ENCODE results near the gene SDK2.

SDK2 gene

DNA sequence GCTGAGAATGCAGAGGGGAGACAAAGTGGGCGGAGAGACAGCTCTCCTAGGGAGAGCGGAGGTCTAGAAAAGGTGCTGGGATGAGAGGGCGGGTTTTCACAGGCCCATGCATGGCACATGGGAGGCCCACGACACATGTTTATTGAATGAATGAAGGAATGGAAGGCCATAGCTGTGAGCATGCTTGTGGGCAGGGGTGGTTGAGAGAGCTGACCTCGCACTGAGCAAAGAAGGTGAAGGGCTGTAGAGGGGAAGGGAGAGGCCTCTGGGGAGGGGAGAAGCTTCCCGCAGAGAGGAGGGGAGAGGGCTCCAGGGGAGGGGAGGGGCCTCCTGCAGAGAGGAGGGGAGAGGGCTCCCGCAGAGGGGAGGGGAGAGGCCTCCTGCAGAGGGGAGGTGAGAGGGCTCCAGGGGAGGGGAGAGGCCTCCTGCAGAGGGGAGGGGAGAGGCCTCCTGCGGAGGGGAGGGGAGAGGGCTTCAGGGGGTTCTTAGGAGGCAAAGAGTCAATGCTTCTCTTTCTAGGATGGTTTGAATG lies 27.3 kb downstream of the SDK2 start:
- ATAC-seq (replicated peaks): no peak
- DNase-seq: no peak
- Mint-ChIP-seq H3K4me3 (no peak overlapping the region), H3K27me3 (no peaks in the 10 kb centered on the region), H3K4me1 (peaks cover 28 to 57% of the 10 kb centered on the region in 2 donors), H3K27ac (peak overlapping the region; percentile 76), H3K36me3 (peaks cover 6 to 8% of the 10 kb centered on the region in 2 donors), H3K9me3 (peaks cover 0 to 5% of the 10 kb centered on the region in 2 donors)

DNA sequence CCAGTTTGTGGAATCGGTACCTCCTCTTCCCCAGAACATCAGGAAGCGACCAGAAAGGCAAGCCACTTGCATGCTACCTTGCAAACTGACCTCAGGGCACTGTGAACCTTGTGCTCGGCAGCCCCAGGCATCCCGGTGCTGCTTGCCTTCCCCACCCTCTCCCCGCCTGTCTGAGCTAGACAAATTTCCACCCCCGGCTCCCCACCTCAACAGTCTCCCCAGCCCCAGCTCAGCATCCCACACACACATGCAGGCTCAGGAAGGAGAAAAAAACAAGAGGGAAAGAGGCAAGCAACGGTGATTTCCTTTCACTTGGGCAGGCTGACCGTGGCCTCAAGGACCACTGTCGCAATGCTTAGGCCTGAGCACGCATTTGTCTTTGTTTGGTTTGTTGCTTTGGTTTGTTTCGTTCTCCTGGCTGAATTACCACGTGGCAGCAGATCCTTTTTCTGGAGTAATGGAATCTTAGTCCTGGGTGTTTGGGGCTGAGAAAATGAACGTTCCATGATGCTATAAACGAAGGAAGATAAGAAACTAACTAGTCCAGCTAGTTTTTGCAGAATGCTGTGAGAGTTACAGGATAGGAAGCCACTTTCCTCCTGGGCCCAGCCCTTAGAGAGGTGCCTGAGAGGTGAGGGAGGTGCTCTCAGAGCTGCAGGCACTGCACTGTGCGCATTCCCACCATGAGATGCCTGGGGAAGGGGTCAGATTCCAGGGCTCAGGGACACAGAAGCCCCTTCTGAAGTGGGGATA lies 27.9 kb downstream of the SDK2 start:
- DNase-seq: no peak
- peaks cover 6 to 8% of the 10 kb centered on the region in 2 donors for H3K36me3 Mint-ChIP-seq
- ATAC-seq (replicated peaks): no peak
- no peak overlapping the region for H3K4me3 Mint-ChIP-seq
- peak overlapping the region; percentile 76 for H3K27ac Mint-ChIP-seq
- H3K9me3 Mint-ChIP-seq: peaks cover 0 to 5% of the 10 kb centered on the region in 2 donors
- H3K27me3 Mint-ChIP-seq: no peaks in the 10 kb centered on the region
- H3K4me1 Mint-ChIP-seq: peaks cover 33 to 60% of the 10 kb centered on the region in 2 donors

DNA sequence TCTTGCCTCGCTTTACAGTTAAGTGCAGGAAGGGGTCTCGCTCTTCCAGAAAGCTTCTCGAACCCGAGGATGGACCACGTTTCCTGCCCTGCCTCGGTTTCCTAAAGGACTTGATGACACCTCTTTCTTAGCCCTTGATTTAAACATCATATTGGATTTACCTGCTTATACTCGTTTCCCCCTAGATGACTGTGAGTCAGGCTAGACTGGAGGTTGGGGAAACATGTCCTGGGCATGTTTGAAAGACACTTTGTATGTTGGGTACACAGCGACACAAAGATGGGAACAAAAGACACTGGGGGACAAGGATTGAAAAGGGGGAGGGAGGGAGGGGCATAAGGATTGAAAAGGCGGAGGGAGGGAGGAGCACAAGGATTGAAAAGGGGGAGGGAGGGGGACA lies 30.0 kb downstream of the SDK2 start:
- Mint-ChIP-seq H3K27ac (no peak overlapping the region), H3K9me3 (peaks cover 0 to 2% of the 10 kb centered on the region in 2 donors), H3K4me3 (no peak overlapping the region), H3K4me1 (peaks cover 28 to 55% of the 10 kb centered on the region in 2 donors), H3K36me3 (peaks cover 3 to 5% of the 10 kb centered on the region in 2 donors), H3K27me3 (no peaks in the 10 kb centered on the region)
- ATAC-seq (replicated peaks) (no peak), DNase-seq (no peak)

DNA sequence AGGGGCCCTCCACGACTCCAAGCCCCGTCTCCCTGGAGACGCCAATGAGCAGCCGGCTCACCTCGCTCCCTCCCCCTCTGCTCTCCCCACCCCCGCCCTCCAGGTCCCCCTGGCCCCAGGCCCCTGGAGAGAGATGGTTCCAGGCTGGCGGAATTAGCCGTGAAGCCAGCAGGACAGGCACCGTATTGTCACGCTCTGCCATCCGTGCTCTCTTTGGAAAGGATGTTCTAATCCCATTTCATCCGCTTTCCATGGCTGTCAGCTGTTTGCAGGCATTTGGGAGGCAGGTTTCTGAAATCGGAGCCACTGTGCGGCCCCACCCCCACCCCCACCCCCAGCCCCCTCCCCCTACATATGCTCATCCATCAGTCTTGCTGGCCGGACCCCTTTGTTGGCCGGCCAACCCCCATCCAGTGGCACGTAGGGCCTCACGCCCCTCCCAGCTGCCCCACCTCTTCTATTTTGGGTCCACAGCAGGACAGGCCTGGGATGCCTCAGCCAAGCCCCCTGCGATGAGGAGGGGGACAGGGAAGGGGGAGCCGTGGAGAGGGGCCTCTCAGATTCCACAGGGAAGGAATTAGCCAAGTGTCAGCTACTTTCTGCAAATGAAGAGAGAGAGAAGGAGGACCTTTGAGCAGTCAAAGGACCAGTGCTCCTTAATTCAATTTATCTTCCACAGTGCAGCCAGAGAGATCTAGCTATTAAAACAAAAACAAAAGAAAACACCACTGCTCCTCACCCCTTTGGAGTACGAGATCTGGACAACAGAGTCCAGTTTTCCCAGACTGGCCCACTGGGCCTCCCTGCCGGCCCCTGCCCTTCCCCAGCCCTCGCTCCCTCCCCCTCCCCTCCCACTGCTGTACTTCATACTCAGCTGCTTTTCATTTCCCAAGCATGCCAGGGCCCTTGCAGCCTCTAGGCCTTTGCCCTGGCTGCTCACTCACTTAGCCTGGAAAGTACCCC lies 30.7 kb downstream of the SDK2 start:
- Mint-ChIP-seq H3K4me3 (no peak overlapping the region), H3K36me3 (peaks cover 0 to 5% of the 10 kb centered on the region in 2 donors), H3K27me3 (no peaks in the 10 kb centered on the region), H3K9me3 (no peaks in the 10 kb centered on the region), H3K4me1 (peaks cover 32 to 59% of the 10 kb centered on the region in 2 donors), H3K27ac (no peak overlapping the region)
- ATAC-seq (replicated peaks) (no peak), DNase-seq (no peak)

DNA sequence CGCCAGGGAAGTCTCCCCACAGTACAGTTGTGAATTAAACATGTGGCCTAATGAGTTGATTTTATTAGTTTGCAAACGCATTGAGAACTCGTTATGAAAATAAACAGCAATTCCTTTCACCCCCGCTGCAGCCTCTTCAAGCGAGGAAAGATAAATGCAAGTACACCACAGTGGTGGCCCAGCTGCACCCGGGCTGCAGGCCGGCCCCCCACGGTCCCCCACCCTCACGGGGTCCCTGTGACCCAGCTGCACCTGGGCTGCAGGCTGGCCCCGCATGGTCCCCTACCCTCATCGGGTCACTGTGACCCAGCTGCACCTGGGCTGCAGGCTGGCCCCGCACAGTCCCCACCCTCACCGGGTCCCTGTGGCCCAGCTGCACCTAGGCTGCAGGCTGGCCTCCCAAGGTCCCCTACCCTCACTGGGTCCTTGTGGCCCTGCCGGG lies 32.2 kb downstream of the SDK2 start:
- Mint-ChIP-seq H3K4me3 (no peak overlapping the region), H3K27ac (no peak overlapping the region), H3K4me1 (peaks cover 33 to 55% of the 10 kb centered on the region in 2 donors), H3K36me3 (peaks cover 0 to 5% of the 10 kb centered on the region in 2 donors), H3K9me3 (no peaks in the 10 kb centered on the region), H3K27me3 (no peaks in the 10 kb centered on the region)
- no peak for DNase-seq
- peak in 1 of 2 donors; percentile 18 for ATAC-seq (replicated peaks)

DNA sequence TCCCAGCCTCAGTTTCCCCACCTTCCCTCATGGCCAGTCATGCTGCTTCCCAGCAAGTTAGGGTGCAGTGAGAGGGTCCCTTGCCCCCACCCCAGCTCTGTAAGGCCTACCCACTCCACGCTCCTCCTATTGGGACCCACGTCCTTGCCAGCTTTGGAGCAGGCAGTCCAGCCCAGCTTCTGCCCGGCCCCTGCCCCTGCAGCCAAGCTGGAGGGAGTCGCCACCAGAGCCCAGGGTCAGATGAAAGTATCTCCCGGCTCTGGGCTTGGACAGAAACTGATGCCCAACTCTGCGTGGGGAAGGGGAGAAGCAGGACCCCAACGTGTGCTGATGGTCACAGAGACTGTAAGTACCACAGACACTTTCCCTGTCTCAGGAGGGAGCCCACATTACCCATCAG lies 32.6 kb downstream of the SDK2 start:
- peak in 1 of 2 donors; percentile 23 for ATAC-seq (replicated peaks)
- Mint-ChIP-seq H3K27ac (no peak overlapping the region), H3K4me3 (no peak overlapping the region), H3K4me1 (peaks cover 30 to 51% of the 10 kb centered on the region in 2 donors), H3K9me3 (no peaks in the 10 kb centered on the region), H3K36me3 (peaks cover 0 to 5% of the 10 kb centered on the region in 2 donors), H3K27me3 (no peaks in the 10 kb centered on the region)
- no peak for DNase-seq

DNA sequence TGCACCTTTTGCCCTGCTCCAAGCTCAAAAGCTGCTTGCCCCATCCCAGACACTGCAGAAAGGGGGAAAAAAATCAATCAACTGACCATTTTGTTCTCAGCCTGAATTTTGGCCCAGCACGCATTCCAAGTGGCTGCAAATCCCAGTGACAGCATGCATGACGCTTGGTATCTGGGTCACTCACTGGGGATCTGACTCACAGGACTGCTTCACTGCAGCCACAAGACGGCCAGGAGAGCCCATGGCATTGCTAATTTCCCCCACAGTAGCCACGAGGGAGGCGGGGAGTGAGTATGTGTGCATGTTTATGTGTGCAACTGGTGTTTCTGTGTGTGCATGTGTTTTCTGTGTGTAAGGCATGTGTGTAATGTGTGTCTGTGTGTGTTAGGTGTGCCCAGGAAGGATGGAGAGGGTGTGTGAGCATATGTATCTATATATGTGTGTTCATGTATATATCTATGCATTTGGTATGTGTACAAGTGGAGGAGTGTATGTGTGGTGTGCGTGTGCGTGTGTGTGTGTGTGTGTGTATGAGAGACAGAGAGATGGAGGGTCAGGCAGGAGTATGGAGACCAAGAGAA lies 33.8 kb downstream of the SDK2 start:
- Mint-ChIP-seq H3K4me1 (peaks cover 20 to 47% of the 10 kb centered on the region in 2 donors), H3K27ac (no peak overlapping the region), H3K36me3 (peaks cover 0 to 5% of the 10 kb centered on the region in 2 donors), H3K9me3 (no peaks in the 10 kb centered on the region), H3K27me3 (no peaks in the 10 kb centered on the region), H3K4me3 (no peak overlapping the region)
- ATAC-seq (replicated peaks) (no peak), DNase-seq (no peak)

DNA sequence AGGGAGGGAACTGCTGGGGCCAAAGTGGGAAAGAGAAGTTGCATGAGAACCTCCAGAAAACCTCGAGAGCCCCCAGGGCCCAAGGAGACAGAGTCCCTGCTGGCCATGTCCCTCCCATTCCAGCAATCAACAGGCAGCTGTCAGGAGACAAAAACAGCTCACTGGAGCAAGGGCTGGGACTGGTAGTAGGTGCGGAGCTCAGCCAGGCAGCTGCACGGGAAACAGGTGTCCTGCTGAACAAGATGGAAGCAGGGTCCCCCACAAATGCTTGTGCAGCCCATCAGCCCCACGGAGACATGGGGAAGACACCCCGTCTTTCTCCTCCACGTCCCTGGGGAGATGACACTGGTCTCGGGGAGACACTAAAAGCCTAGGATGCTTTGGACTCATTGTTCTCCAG lies 34.5 kb downstream of the SDK2 start:
- Mint-ChIP-seq H3K36me3 (peaks cover under 1 to 9% of the 10 kb centered on the region in 2 donors), H3K27me3 (no peaks in the 10 kb centered on the region), H3K9me3 (no peaks in the 10 kb centered on the region), H3K27ac (no peak overlapping the region), H3K4me1 (peaks cover 23 to 53% of the 10 kb centered on the region in 2 donors), H3K4me3 (no peak overlapping the region)
- ATAC-seq (replicated peaks) (no peak), DNase-seq (no peak)

DNA sequence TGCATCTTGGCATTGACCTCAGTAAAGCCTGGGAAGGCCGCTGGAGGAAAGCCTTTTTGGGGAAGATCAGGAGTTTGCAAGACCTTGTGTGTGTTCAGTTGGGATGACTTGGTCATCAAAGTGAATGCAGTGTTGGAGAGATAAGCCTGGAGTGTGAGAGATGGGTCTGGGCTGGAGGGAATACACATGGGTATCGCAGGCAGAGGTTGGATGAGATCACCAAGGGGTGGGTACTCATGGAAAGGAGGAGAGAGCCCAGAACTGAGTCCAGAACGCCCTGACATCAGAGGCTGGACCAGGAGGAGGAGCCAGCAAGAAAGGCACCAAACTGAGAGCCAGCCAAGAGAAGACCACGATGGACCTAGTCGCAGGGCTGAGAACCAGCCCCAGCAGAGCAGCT lies 35.2 kb downstream of the SDK2 start:
- peaks cover 5 to 12% of the 10 kb centered on the region in 2 donors for H3K36me3 Mint-ChIP-seq
- ATAC-seq (replicated peaks): no peak
- no peaks in the 10 kb centered on the region for H3K9me3 Mint-ChIP-seq
- H3K27me3 Mint-ChIP-seq: no peaks in the 10 kb centered on the region
- H3K27ac Mint-ChIP-seq: no peak overlapping the region
- no peak overlapping the region for H3K4me3 Mint-ChIP-seq
- peaks cover 25 to 59% of the 10 kb centered on the region in 2 donors for H3K4me1 Mint-ChIP-seq
- no peak for DNase-seq

DNA sequence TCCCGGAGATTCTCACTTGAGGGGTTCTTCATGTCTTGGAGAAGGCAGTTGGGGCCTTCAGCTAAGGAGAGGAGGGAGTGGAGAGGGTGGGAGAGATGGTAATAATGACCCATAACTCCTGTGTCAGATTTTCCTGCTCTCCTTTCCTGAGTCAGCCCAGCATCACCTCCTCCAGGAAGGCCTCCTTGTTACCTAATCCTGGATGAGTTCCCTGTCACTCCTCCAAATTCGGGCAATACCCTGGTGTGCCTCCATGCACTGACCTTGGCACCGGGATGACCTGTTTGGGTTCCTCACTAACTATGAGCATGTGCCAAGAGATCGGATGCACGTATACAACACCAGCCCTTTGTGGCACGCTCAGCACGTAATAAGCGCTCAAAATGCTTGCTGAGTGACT lies 38.8 kb downstream of the SDK2 start:
- no peak for ATAC-seq (replicated peaks)
- H3K27me3 Mint-ChIP-seq: no peaks in the 10 kb centered on the region
- no peak overlapping the region for H3K4me3 Mint-ChIP-seq

DNA sequence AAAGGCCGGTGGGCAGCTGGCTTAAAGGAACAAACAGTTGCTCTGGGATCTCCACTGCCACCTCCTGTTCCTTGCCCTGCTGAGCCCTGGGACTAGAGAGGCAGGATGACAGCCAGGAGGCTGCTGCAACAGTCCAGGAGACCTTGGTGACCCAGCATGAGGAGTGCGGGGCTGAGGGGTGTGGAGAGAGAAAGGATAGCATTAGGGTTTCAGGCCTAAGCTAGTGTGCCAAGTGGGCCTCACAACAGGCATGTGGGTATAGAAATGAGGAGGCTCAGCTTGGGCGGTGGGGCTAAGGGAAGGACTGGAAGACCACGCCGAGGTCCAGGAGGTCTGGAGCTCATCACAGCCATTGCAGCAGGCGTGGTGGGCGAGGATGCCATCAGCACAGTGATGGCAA lies 39.8 kb downstream of the SDK2 start:
- Mint-ChIP-seq H3K27ac (no peak overlapping the region), H3K4me1 (peaks cover 23 to 42% of the 10 kb centered on the region in 2 donors), H3K9me3 (peaks cover 0 to 7% of the 10 kb centered on the region in 2 donors)

More for the DNA sequence above, 38.8 kb downstream of the SDK2 start:
- Mint-ChIP-seq H3K36me3 (peaks cover 12 to 16% of the 10 kb centered on the region in 2 donors), H3K27ac (no peak overlapping the region), H3K4me1 (peaks cover 18 to 41% of the 10 kb centered on the region in 2 donors), H3K9me3 (peaks cover 0 to 7% of the 10 kb centered on the region in 2 donors)
- no peak for DNase-seq

DNA sequence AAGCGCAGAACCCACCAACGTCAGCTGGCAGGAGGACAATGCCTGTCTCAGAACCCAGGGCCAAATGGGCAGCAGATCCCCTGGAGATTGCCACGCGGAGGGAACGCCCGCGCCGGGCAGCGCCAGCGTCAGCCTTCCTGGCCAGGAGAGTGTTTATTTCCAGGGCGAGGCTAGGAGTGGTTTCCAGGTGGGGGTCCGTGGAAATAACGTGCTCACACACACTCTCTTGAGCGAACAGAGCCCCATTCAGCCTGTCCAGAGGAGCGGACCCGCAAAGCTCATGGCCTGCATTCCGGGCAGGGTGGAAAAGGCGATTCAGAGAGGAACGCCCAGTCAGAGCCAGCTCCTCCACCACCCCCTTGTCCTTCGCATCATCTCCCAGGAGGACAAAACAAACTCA lies 40.3 kb downstream of the SDK2 start:
- no peak overlapping the region for H3K27ac Mint-ChIP-seq
- ATAC-seq (replicated peaks): no peak
- peaks cover 21 to 41% of the 10 kb centered on the region in 2 donors for H3K4me1 Mint-ChIP-seq
- H3K9me3 Mint-ChIP-seq: peaks cover 0 to 7% of the 10 kb centered on the region in 2 donors
- H3K4me3 Mint-ChIP-seq: no peak overlapping the region
- no peaks in the 10 kb centered on the region for H3K27me3 Mint-ChIP-seq
- no peak for DNase-seq
- H3K36me3 Mint-ChIP-seq: peaks cover 12 to 14% of the 10 kb centered on the region in 2 donors

More for the DNA sequence above, 39.8 kb downstream of the SDK2 start:
- DNase-seq: no peak
- Mint-ChIP-seq H3K4me3 (no peak overlapping the region), H3K36me3 (peaks cover 12 to 16% of the 10 kb centered on the region in 2 donors), H3K27me3 (no peaks in the 10 kb centered on the region)
- ATAC-seq (replicated peaks): no peak

DNA sequence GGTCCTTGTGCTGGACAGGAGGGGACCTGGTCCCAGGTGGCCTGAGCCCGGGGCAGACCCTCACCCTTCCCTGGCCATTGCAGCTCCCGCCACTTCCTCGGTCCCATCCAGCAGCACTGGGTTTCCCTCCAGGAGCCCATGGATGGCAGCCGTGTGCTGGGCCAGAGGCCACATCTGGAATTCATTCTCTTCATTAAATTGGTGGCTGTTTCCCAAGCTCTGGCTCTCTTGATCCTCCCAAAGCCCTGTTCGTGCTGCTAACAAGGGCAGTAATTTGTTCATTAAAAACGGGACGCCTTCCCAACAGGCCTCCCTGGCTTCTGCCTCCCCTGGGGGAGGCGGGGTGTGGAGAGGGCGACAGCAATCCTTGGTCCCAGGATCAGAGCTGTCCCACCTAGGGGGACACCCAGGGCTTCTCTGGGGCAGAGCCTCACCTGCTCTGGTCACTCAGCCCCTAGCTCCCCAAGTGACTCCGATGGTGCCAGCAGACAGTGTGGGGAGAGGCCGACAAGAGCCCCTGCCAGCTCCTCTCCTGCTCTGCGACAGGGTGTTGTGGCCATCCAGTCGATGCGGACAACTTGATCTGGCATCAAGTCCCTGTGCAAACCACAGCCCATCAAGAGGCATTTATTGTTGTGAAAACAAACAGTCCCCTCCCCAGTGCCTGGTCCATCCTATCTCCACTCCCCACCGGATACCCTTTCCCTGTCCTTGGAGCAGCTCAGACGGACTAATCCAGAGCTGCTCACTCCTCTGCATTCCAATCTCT lies 44.0 kb downstream of the SDK2 start:
- DNase-seq (no peak), ATAC-seq (replicated peaks) (no peak)
- Mint-ChIP-seq H3K27ac (peak overlapping the region; percentile 9), H3K4me1 (peaks cover 43 to 59% of the 10 kb centered on the region in 2 donors), H3K27me3 (no peaks in the 10 kb centered on the region), H3K9me3 (peaks cover 0 to 7% of the 10 kb centered on the region in 2 donors), H3K36me3 (peaks cover 12% of the 10 kb centered on the region in 2 donors), H3K4me3 (no peak overlapping the region)

All from stimulated activated naive B cell treated with anti-CD40 and anti-IgM and Interleukin-4, amounts not matched to agents 10 μg/mL and 1 μg/mL and 100 μg/mL, for 72 hours (primary cell).